Measurements from ENCODE around the gene POC1B.

DNA sequence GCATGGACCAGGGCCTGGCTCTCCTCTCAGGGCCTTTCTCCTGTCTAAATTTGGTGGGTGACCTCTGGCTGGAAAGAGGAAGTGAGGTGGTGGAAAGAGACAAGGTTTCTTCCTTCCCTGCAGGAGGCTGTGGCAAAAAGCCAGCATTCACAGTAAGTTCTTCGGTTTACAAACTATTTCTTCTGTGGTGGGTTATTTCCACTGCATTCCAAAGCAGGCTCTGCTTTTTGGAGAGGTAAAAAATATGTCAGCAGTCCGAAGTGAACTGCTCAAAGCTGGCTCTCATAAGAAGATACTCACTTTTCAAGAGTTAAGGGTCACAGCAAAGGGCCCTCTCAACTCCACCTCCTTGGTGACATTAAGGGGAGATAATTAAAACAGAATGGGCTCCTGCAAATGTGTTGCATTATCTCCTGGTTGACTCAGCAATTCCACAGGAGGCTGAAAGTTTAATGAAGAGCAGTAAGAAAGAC lies 48.9 kb upstream of the POC1B start:
- TF ChIP-seq HDGF (IDR thresholded peaks at IDR 0.05; ENCODE audit: borderline replicate concordance) = no peak
- TF ChIP-seq TARDBP (IDR thresholded peaks at IDR 0.05) = no peak
- no peak for TF ChIP-seq BHLHE40 (IDR thresholded peaks at IDR 0.05; ENCODE audit: borderline replicate concordance)
- TF ChIP-seq SP1 (IDR thresholded peaks at IDR 0.05) = no peak
- TF ChIP-seq NFRKB (IDR thresholded peaks at IDR 0.05) = no peak
- TF ChIP-seq LEF1 (IDR thresholded peaks at IDR 0.05; ENCODE audit: borderline replicate concordance) = no peak
- no peak for TF ChIP-seq FOXA1 (IDR thresholded peaks at IDR 0.05)
- TF ChIP-seq FOXM1 (IDR thresholded peaks at IDR 0.05; ENCODE audit: borderline replicate concordance) = no peak
- TF ChIP-seq ELF4 (IDR thresholded peaks at IDR 0.05) = no peak
- no peak for TF ChIP-seq ARNT (IDR thresholded peaks at IDR 0.05)
